Loucy (cell line): ENCODE measurements around the gene CES1.

ENCODE experiments used
- H2AFZ ChIP-seq: fragments of 200-600 bp; sonication (generic); 2 replicates; pipeline ENCODE4 v1.6.0; 2016; ENCODE audit warnings: antibody characterized with exemption, mild to moderate bottlenecking, low read length, moderate library complexity
- H3F3A ChIP-seq: fragments of 200-600 bp; 2 replicates; pipeline ENCODE4 v1.6.0; 2016; ENCODE audit warnings: antibody characterized with exemption, low read depth, mild to moderate bottlenecking
- H3K27me3 ChIP-seq: fragments of 200-600 bp; sonication (generic); 2 replicates; pipeline ENCODE4 v1.6.1; 2014; ENCODE audit warnings: low read length, mild to moderate bottlenecking; ENCODE audit not compliant: insufficient read depth, poor library complexity, severe bottlenecking
- H3K36me3 ChIP-seq: fragments of 200-600 bp; sonication (generic); 2 replicates; pipeline ENCODE4 v1.6.1; 2016; ENCODE audit warnings: low read length; ENCODE audit not compliant: insufficient read depth
- H3K4me1 ChIP-seq: fragments of 200-600 bp; sonication (generic); 2 replicates; pipeline ENCODE4 v1.5.1; 2014; ENCODE audit warnings: low read length, mild to moderate bottlenecking; ENCODE audit not compliant: insufficient read depth, poor library complexity, severe bottlenecking
- H3K4me2 ChIP-seq: fragments of 200-600 bp; sonication (generic); 2 replicates; pipeline ENCODE4 v1.6.0; 2014; ENCODE audit warnings: antibody characterized with exemption, low read length, low read depth, mild to moderate bottlenecking; ENCODE audit not compliant: poor library complexity, severe bottlenecking
- H3K4me3 ChIP-seq: fragments of 200-600 bp; sonication (generic); 2 replicates; pipeline ENCODE4 v1.5.1; 2014; ENCODE audit warnings: low read length, mild to moderate bottlenecking, mixed read lengths; ENCODE audit not compliant: poor library complexity, severe bottlenecking
- H3K79me2 ChIP-seq: fragments of 200-600 bp; sonication (generic); 2 replicates; pipeline ENCODE4 v1.6.1; 2014; ENCODE audit warnings: low read length; ENCODE audit not compliant: insufficient read depth
- H3K9ac ChIP-seq: fragments of 200-600 bp; sonication (generic); 2 replicates; pipeline ENCODE4 v1.6.0; 2014; ENCODE audit warnings: mild to moderate bottlenecking, low read depth, low read length, moderate library complexity; ENCODE audit not compliant: poor library complexity, severe bottlenecking
- H3K9me2 ChIP-seq: fragments of 200-600 bp; sonication (generic); replicated peaks from 2 replicates; pipeline ENCODE4 v1.6.1; 2016; ENCODE audit warnings: low read depth, low read length, mixed read lengths
- H3K9me3 ChIP-seq: fragments of 200-600 bp; sonication (generic); 2 replicates; pipeline ENCODE4 v1.6.1; 2014; ENCODE audit warnings: mild to moderate bottlenecking, antibody characterized with exemption, low read length, low read depth; ENCODE audit not compliant: insufficient read depth
- H4K20me1 ChIP-seq: fragments of 200-600 bp; sonication (generic); 2 replicates; pipeline ENCODE4 v1.6.0; 2014; ENCODE audit warnings: antibody characterized with exemption, low read length, mild to moderate bottlenecking; ENCODE audit not compliant: insufficient read depth, poor library complexity, severe bottlenecking
- CTCF ChIP-seq: fragments of 200-600 bp; sonication (generic); conservative IDR thresholded peaks from 2 replicates; pipeline ENCODE4 v1.5.1; 2014; ENCODE audit warnings: mild to moderate bottlenecking, antibody characterized with exemption, low read length
- EZH2phosphoT487 ChIP-seq: fragments of 200-600 bp; IDR thresholded peaks from 2 replicates; pipeline ENCODE4 v1.6.1; 2018; ENCODE audit warnings: antibody characterized with exemption, mild to moderate bottlenecking, moderate library complexity, borderline replicate concordance

CES1 gene

GRCh38 chr16:55846598-55847346, 13.9 kb upstream of the CES1 start:
- Histone ChIP-seq H3K9me2 (no peaks in the 10 kb centered on the region), H3K9ac (no peak overlapping the region), H3K4me3 (no peak overlapping the region), H3F3A (no peaks in the 10 kb centered on the region), H3K36me3 (no peaks in the 10 kb centered on the region), H3K4me2 (no peak overlapping the region), H4K20me1 (no peaks in the 10 kb centered on the region), H3K79me2 (no peaks in the 10 kb centered on the region), H3K4me1 (no peaks in the 10 kb centered on the region), H3K9me3 (no peaks in the 10 kb centered on the region), H2AFZ (no peak overlapping the region), H3K27me3 (no peaks in the 10 kb centered on the region)
- TF ChIP-seq EZH2phosphoT487, result no peak
- no peak for TF ChIP-seq CTCF

- no peak for TF ChIP-seq CTCF
- no peak for TF ChIP-seq EZH2phosphoT487
These were observed 10.2 kb upstream of the CES1 start for GRCh38 chr16:55843105-55843395.

GRCh38 chr16:55842369-55843104, 9.6 kb upstream of the CES1 start:
- no peak overlapping the region for H3K4me3 ChIP-seq
- no peaks in the 10 kb centered on the region for H3K79me2 ChIP-seq
- TF ChIP-seq EZH2phosphoT487 (no peak), CTCF (peak; percentile 86)
- H4K20me1 ChIP-seq, result no peaks in the 10 kb centered on the region
- H3K27me3 ChIP-seq, result no peaks in the 10 kb centered on the region
- H3K4me2 ChIP-seq, result no peak overlapping the region
- H3K9me2 ChIP-seq, result no peaks in the 10 kb centered on the region
- H3K4me1 ChIP-seq, result no peaks in the 10 kb centered on the region
- H3F3A ChIP-seq, result no peaks in the 10 kb centered on the region
- H3K36me3 ChIP-seq, result no peaks in the 10 kb centered on the region
- no peak overlapping the region for H3K9ac ChIP-seq
- no peak overlapping the region for H2AFZ ChIP-seq
- no peaks in the 10 kb centered on the region for H3K9me3 ChIP-seq

More at GRCh38 chr16:55843105-55843395, 10.2 kb upstream of the CES1 start:
- Histone ChIP-seq H3K79me2 (no peaks in the 10 kb centered on the region), H3K9me2 (no peaks in the 10 kb centered on the region), H3K4me2 (no peak overlapping the region), H3K9me3 (no peaks in the 10 kb centered on the region), H3F3A (no peaks in the 10 kb centered on the region), H4K20me1 (no peaks in the 10 kb centered on the region), H3K4me1 (no peaks in the 10 kb centered on the region), H3K4me3 (no peak overlapping the region), H2AFZ (no peak overlapping the region), H3K9ac (no peak overlapping the region), H3K36me3 (no peaks in the 10 kb centered on the region), H3K27me3 (no peaks in the 10 kb centered on the region)
